K562 (cell line): ENCODE results near the gene BBC3. TPM values are rescaled to one million over a fixed set of nuclear protein-coding genes. Genes with fewer than 3 reads are reported as not detected.

Experiments
- ATAC-seq: fragments of 200-7000 bp; cut with Tn5 transposase; 3 replicates; pipeline ENCODE4 v1.9.1; 2020; ENCODE audit warnings: moderate library complexity
- BruUV-seq: library from RNA; stranded (reverse); fragments of 400-500 nt; replicated peaks from 2 replicates; lab custom pipeline; 2021; lab: Mats Ljungman, UMichigan
- CTCF ChIA-PET: fragments of 300-600 bp; formaldehyde crosslinking; extraction: SDS; loops from one replicate; lab custom pipeline; 2021; ENCODE audit warnings: low intra/inter-chr PET ratio; lab: Yijun Ruan, JAX
- POLR2A ChIA-PET: fragments of 300-600, 350-650 bp; sonication (Branson Sonifier 250); formaldehyde crosslinking; extraction: SDS; loops from one replicate; lab custom pipeline; 2021; ENCODE audit warnings: antibody characterized with exemption, inconsistent platforms; lab: Yijun Ruan, JAX
- DNase-seq, 4 experiments: peaks; one replicate each; pipeline versions ENCODE4 v3.0.0 to v3.0.0-alpha.2; 2011 to 2018; ENCODE audit warnings: low spot score in 3 of 4, mixed read lengths in 3 of 4; ENCODE audit errors: extremely low read depth in 1 of 4
- FAIRE-seq: peaks from 2 replicates; lab custom pipeline; 2011; peaks lifted over from hg19 to GRCh38; lab: Jason Lieb, UNC
- H2AFZ ChIP-seq: 2 replicates; pipeline ENCODE4 v1.6.0; 2011; ENCODE audit warnings: low read depth, low read length, control low read depth, inconsistent platforms
- H3K27ac ChIP-seq: fragments of 200-600 bp; 3 replicates; pipeline ENCODE4 v1.8.0; 2011; ENCODE audit warnings: low read depth, mild to moderate bottlenecking, control low read depth, inconsistent platforms, low read length, moderate library complexity, mixed read lengths; ENCODE audit errors: extremely low read depth
- H3K27me3 ChIP-seq, 2 experiments: fragments of 300-600 bp in 1 of 2; 2 replicates in 1 of 2; 3 replicates in 1 of 2; pipeline versions ENCODE4 v1.6.0 to v1.8.0; 2011; ENCODE audit warnings: inconsistent platforms in 2 of 2, low read length in 2 of 2, mild to moderate bottlenecking in 1 of 2, mixed read lengths in 1 of 2, moderate library complexity in 1 of 2; ENCODE audit not compliant: control insufficient read depth in 2 of 2, insufficient read depth in 2 of 2
- H3K36me3 ChIP-seq: fragments of 300-600 bp; 3 replicates; pipeline ENCODE4 v1.8.0; 2011; ENCODE audit warnings: mild to moderate bottlenecking, low read length, inconsistent platforms; ENCODE audit not compliant: control insufficient read depth, insufficient read depth
- H3K4me1 ChIP-seq, 2 experiments: fragments of 200-600 bp in 1 of 2; replicated peaks in 1 of 2; 2 replicates in 1 of 2; 3 replicates in 1 of 2; pipeline versions ENCODE4 v1.5.1 to v1.8.0; 2011; ENCODE audit warnings: inconsistent platforms in 2 of 2, low read length in 2 of 2, mild to moderate bottlenecking in 1 of 2, mixed read lengths in 1 of 2, moderate library complexity in 1 of 2; ENCODE audit not compliant: control insufficient read depth in 2 of 2, insufficient read depth in 2 of 2
- H3K4me2 ChIP-seq: 2 replicates; pipeline ENCODE4 v1.6.1; 2011; ENCODE audit warnings: low read length, control low read depth, inconsistent platforms, mixed read lengths; ENCODE audit not compliant: insufficient read depth
- H3K4me3 ChIP-seq: fragments of 200-600 bp; sonication (generic), shearing (Covaris generic); 2 replicates; pipeline ENCODE4 v1.5.1; 2016; ENCODE audit warnings: control low read depth, inconsistent platforms
- H3K79me2 ChIP-seq: fragments of 200-600 bp; 3 replicates; pipeline ENCODE4 v1.8.0; 2011; ENCODE audit warnings: low read length, inconsistent platforms; ENCODE audit not compliant: control insufficient read depth, insufficient read depth
- H3K9ac ChIP-seq, 2 experiments: 2 replicates each; pipeline versions ENCODE4 v1.6.0 to v1.6.1; 2011; ENCODE audit warnings: low read depth in 2 of 2, low read length in 2 of 2, control low read depth in 1 of 2, inconsistent platforms in 1 of 2, mild to moderate bottlenecking in 1 of 2, mixed read lengths in 1 of 2; ENCODE audit not compliant: insufficient read depth in 1 of 2
- H3K9me1 ChIP-seq: one replicate; pipeline ENCODE4 v1.6.0; 2011; ENCODE audit warnings: inconsistent platforms, mild to moderate bottlenecking, low read length, moderate library complexity; ENCODE audit not compliant: control insufficient read depth, insufficient read depth
- H3K9me3 ChIP-seq: replicated peaks from 2 replicates; pipeline ENCODE4 v1.5.1; 2011; ENCODE audit warnings: low read depth, low read length, inconsistent platforms; ENCODE audit not compliant: control insufficient read depth, insufficient read depth
- H4K20me1 ChIP-seq: replicated peaks from 2 replicates; pipeline ENCODE4 v1.6.1; 2011; ENCODE audit warnings: low read length, inconsistent platforms, mixed read lengths; ENCODE audit not compliant: control insufficient read depth, insufficient read depth
- GTF2E2 ChIP-seq: fragments of 200-800 bp; sonication (Bioruptor generic); IDR thresholded peaks from 2 replicates; pipeline ENCODE4 v1.6.1; 2016; ENCODE audit warnings: missing genetic modification characterization, missing compliant biosample characterization
- HDAC3 ChIP-seq: fragments of 450-650 bp; IDR thresholded peaks from 2 replicates; pipeline ENCODE4 v1.6.1; 2018; ENCODE audit warnings: borderline replicate concordance, mild to moderate bottlenecking, moderate library complexity; ENCODE audit not compliant: partially characterized antibody
- ILK ChIP-seq: fragments of 450-650 bp; IDR thresholded peaks from 2 replicates; pipeline ENCODE4 v1.6.1; 2016; ENCODE audit warnings: missing genetic modification characterization, low read depth, mild to moderate bottlenecking, missing compliant biosample characterization, moderate library complexity, borderline replicate concordance
- PKNOX1 ChIP-seq: fragments of 450-650 bp; IDR thresholded peaks from 2 replicates; pipeline ENCODE4 v1.6.1; 2016
- POLR2AphosphoS2 ChIP-seq: IDR thresholded peaks from 2 replicates; pipeline ENCODE4 v1.6.1; 2012; ENCODE audit warnings: low read length, improper control_type of control experiment
- U2AF2 ChIP-seq: fragments of 200-400 bp; formaldehyde crosslinking; optimal IDR thresholded peaks from 2 replicates; pipeline ENCODE3; 2017; ENCODE audit warnings: low read depth, mild to moderate bottlenecking, low read length
- ZNF133 ChIP-seq: fragments of 250-450 bp; sonication (Bioruptor Pico); IDR thresholded peaks from 2 replicates; pipeline ENCODE4 v1.4.0; 2020; ENCODE audit warnings: mild to moderate bottlenecking
- WGBS: fragments of 100-300 bp; shearing (Covaris generic); methylation state at CpG from one replicate; pipeline ENCODE4 v1.1.6; 2016; ENCODE audit warnings: low coverage, mixed read lengths; ENCODE audit not compliant: insufficient coverage; ENCODE audit errors: missing lambda C conversion rate; 5-methylcytosine and 5-hydroxymethylcytosine counted together
- in situ Hi-C: fragments of 300-500 bp; cut with MboI; formaldehyde crosslinking; loops from 4 replicates; pipeline ENCODE4 v1.15.0; 2018; ENCODE audit warnings: inconsistent platforms, mixed read lengths
- intact Hi-C: fragments of 100-400 bp; cut with micrococcal nuclease; formaldehyde crosslinking; loops from 2 replicates; pipeline ENCODE4 v1.14.2; 2022
- polyA plus RNA-seq, 8 experiments: library from polyadenylated mRNA; depleted of rRNA in 4 of 8; stranded (reverse) in 5 of 8; unstranded in 3 of 8; fragments of >200 nt; fragmentation: Nextera tagmentation in 2 of 8; fragmentation: Illumina TruSeq in 1 of 8; extraction: Ambion mirVana in 2 of 8; extraction: Trizol in 1 of 8; gene quantifications; 2 replicates each; pipeline versions ENCODE4 v1.2.1 to v1.2.3, GENCODE V29; 2011 to 2014; ENCODE audit warnings: inconsistent platforms in 1 of 8, missing spikeins in 1 of 8
- total RNA-seq, 7 experiments: library from RNA; depleted of rRNA in 6 of 7; stranded (reverse); fragments of >200 nt in 6 of 7; fragmentation: Illumina TruSeq in 2 of 7; extraction: Trizol in 2 of 7; gene quantifications; 2 replicates each; pipeline versions ENCODE4 v1.2.1 to v1.2.3, GENCODE V29; 2011 to 2021; ENCODE audit warnings: low replicate concordance in 1 of 7
- TF ChIP-seq, protein P1 (sequence below): sonication (generic); formaldehyde crosslinking; IDR thresholded peaks from 2 replicates; pipeline ENCODE4 v1.8.0; 2022; ENCODE audit warnings: mild to moderate bottlenecking, missing genetic modification reagents, borderline replicate concordance
- TF ChIP-seq, protein P2 (sequence below): fragments of 250-450 bp; sonication (Bioruptor Pico); IDR thresholded peaks from 2 replicates; pipeline ENCODE4 v1.8.0; 2022; ENCODE audit warnings: inconsistent platforms, mild to moderate bottlenecking, moderate library complexity, borderline replicate concordance
- TF ChIP-seq, protein P3 (sequence below): IDR thresholded peaks from 2 replicates; pipeline ENCODE4 v1.6.1; 2012; ENCODE audit warnings: low read depth, low read length, improper control_type of control experiment, borderline replicate concordance

BBC3 gene
- total and polyA plus RNA-seq, 9 of the 15 experiments (the other 6 are each of a cell fraction or from before 2014, with no cell fraction given): 0.15 to 30.7 (median 4.8) TPM

DNA sequence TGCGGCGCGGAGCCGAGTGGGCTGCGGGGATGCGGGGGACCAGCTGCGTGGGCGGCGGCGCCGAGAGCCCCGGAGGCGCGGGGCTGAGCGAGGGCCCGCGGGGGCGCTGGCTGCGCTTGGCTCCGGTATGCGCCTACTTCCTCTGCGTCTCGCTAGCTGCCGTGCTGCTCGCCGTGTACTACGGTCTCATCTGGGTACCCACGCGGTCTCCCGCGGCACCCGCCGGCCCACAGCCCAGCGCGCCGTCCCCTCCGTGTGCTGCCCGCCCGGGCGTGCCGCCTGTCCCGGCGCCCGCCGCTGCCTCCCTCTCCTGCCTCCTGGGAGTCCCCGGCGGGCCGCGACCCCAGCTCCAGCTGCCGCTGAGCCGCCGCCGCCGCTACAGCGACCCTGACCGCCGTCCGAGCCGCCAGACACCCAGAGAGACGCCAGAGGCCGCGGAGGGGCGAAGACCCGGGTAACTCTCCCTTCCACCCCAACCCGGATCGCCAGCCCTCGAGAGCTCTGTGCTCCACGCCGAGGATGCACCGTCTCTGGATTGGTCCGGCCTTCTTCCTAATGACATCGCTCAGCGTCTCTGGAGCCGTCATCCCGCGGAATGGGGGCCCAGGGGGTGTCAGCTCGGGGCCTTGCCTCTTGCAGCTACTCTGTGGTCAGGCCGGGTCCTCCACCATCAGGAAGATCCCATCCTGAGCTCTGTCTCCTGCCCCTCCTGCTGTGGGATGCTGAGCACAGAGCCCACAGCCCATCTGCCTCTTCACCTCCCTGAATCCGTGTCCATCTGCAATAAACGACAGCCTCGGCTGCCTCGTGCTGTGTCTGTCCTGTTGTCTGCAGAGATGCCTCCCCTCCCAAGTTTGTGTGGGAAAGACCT, 44.1 kb upstream of the BBC3 start (continued):
- TF ChIP-seq, protein P1, sequence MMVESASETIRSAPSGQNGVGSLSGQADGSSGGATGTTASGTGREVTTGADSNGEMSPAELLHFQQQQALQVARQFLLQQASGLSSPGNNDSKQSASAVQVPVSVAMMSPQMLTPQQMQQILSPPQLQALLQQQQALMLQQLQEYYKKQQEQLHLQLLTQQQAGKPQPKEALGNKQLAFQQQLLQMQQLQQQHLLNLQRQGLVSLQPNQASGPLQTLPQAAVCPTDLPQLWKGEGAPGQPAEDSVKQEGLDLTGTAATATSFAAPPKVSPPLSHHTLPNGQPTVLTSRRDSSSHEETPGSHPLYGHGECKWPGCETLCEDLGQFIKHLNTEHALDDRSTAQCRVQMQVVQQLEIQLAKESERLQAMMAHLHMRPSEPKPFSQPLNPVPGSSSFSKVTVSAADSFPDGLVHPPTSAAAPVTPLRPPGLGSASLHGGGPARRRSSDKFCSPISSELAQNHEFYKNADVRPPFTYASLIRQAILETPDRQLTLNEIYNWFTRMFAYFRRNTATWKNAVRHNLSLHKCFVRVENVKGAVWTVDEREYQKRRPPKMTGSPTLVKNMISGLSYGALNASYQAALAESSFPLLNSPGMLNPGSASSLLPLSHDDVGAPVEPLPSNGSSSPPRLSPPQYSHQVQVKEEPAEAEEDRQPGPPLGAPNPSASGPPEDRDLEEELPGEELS (CRISPR knock-in tag): 0 out of 2 replicates have a peak, but pooled peaks have one; percentile 19
- TF ChIP-seq U2AF2: no peak

GRCh38 chr19:47274071-47274890, 43.3 kb upstream of the BBC3 start, which contains the start of gene INAFM1:
TSS of gene INAFM1 (plus strand) at chr19:47274885. CDS start at chr19:47274920, 35 bp downstream.
- WGBS: under 1% methylated on average over 30 of the region's 72 CpGs
- Histone ChIP-seq H3K9me3 (no peaks in the 10 kb centered on the region), H3K9me1 (no peaks in the 10 kb centered on the region), H3K79me2 (peaks cover 20% of the 10 kb centered on the region), H3K9ac (peak within 1 kb of the TSS; percentile 86 to 99), H3K27ac (peak within 1 kb of the TSS; percentile 95), H4K20me1 (no peaks in the 10 kb centered on the region), H3K36me3 (peaks cover 26% of the 10 kb centered on the region; the same call in 1 of the 3 replicates), H3K4me3 (peak within 1 kb of the TSS; percentile 74), H3K4me1 (peaks cover 35 to 69% of the 10 kb centered on the region in 2 experiments), H3K27me3 (no peaks in the 10 kb centered on the region), H2AFZ (peak within 1 kb of the TSS; percentile 91), H3K4me2 (peak within 1 kb of the TSS; percentile 93)
- CTCF ChIA-PET: interaction anchor here (1.0 kb wide), 1 partner anchor 22 kb away, joined by 3 read pairs; no protein-coding TSS in a partner anchor
- BruUV-seq: no TSS peak
- intact Hi-C loops (loop anchor here (1.0 kb wide), 1 partner anchor 17 kb away; no protein-coding TSS in a partner anchor), in situ Hi-C loops (no loop called here)
- ATAC-seq (peak; percentile 81), FAIRE-seq (no peak), DNase-seq (peak; percentile 87 to 94 (median 92))
- POLR2A ChIA-PET: interaction anchor here (0.5 to 3.2 kb wide), 19 partner anchors 11 to 157 kb away, joined by 3 to 25 read pairs (median 3); partner anchors contain the start of genes CCDC9 and DHX34
- TF ChIP-seq PKNOX1: peak; percentile 66
- TF ChIP-seq, protein P2, sequence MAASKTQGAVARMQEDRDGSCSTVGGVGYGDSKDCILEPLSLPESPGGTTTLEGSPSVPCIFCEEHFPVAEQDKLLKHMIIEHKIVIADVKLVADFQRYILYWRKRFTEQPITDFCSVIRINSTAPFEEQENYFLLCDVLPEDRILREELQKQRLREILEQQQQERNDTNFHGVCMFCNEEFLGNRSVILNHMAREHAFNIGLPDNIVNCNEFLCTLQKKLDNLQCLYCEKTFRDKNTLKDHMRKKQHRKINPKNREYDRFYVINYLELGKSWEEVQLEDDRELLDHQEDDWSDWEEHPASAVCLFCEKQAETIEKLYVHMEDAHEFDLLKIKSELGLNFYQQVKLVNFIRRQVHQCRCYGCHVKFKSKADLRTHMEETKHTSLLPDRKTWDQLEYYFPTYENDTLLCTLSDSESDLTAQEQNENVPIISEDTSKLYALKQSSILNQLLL: no peak
- TF ChIP-seq, protein P3, sequence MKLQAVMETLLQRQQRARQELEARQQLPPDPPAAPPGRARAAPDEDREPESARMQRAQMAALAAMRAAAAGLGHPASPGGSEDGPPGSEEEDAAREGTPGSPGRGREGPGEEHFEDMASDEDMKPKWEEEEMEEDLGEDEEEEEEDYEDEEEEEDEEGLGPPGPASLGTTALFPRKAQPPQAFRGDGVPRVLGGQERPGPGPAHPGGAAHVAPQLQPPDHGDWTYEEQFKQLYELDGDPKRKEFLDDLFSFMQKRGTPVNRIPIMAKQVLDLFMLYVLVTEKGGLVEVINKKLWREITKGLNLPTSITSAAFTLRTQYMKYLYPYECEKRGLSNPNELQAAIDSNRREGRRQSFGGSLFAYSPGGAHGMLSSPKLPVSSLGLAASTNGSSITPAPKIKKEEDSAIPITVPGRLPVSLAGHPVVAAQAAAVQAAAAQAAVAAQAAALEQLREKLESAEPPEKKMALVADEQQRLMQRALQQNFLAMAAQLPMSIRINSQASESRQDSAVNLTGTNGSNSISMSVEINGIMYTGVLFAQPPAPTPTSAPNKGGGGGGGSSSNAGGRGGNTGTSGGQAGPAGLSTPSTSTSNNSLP: no peak
- TF ChIP-seq POLR2AphosphoS2: peak; percentile 77; the same call in 1 of the 2 replicates
- no peak for TF ChIP-seq ZNF133 (CRISPR knock-in tag)
- no peak for TF ChIP-seq ILK (tag)
- no peak for TF ChIP-seq GTF2E2
- no peak for TF ChIP-seq HDAC3
